DND-41 (cell line): Measurements from ENCODE around the gene TMEM61.

ENCODE experiments used
- CTCF ChIP-seq: IDR thresholded peaks from 2 replicates; pipeline ENCODE4 v1.5.1; 2012; ENCODE audit warnings: borderline replicate concordance, low read length, moderate library complexity, mild to moderate bottlenecking; ENCODE audit not compliant: poor library complexity, severe bottlenecking; ENCODE audit errors: extremely low read depth
- EZH2 ChIP-seq: IDR thresholded peaks from 3 replicates; pipeline ENCODE4 v1.6.1; 2012; ENCODE audit warnings: borderline replicate concordance, low read depth, mild to moderate bottlenecking, moderate library complexity, low read length, inconsistent platforms; ENCODE audit not compliant: severe bottlenecking

GRCh38 chr1:54975356-54976108 lies 4.9 kb upstream of the TMEM61 start:
- no peak for TF ChIP-seq CTCF
- TF ChIP-seq EZH2, result no peak
